Fibroblast of lung (primary cell): ENCODE measurements around the gene PPM1H. TPM values are rescaled to one million over a fixed set of nuclear protein-coding genes. Genes with fewer than 3 reads are reported as not detected.

Experiments used
- DNase-seq, 2 donors: peaks; one replicate each; pipeline versions ENCODE4 v3.0.0 to v3.0.0-alpha.2; 2010; ENCODE audit warnings: low read depth in 2 of 2
- H2AFZ ChIP-seq: 2 replicates; pipeline ENCODE4 v1.5.1; 2012; ENCODE audit warnings: low read length, control low read depth, inconsistent platforms
- H3K27ac ChIP-seq: 2 replicates; pipeline ENCODE4 v1.5.1; 2011; ENCODE audit warnings: low read length, control low read depth; ENCODE audit not compliant: insufficient read depth
- H3K27me3 ChIP-seq: 2 replicates; pipeline ENCODE4 v1.5.1; 2011; ENCODE audit warnings: mild to moderate bottlenecking, low read length; ENCODE audit not compliant: control insufficient read depth, insufficient read depth
- H3K36me3 ChIP-seq: 2 replicates; pipeline ENCODE4 v1.5.1; 2011; ENCODE audit warnings: low read length; ENCODE audit not compliant: control insufficient read depth, insufficient read depth
- H3K4me1 ChIP-seq: 2 replicates; pipeline ENCODE4 v1.5.1; 2011; ENCODE audit warnings: low read length; ENCODE audit not compliant: control insufficient read depth, insufficient read depth; ENCODE audit errors: extremely low read depth
- H3K4me2 ChIP-seq: 2 replicates; pipeline ENCODE4 v1.5.1; 2011; ENCODE audit warnings: low read length, control low read depth; ENCODE audit not compliant: insufficient read depth; ENCODE audit errors: extremely low read depth
- H3K4me3 ChIP-seq, 4 experiments: fragments of 200-600 bp in 1 of 4; sonication (generic) in 1 of 4; replicated peaks in 1 of 4; 2 replicates each; pipeline ENCODE4 v1.5.1; 2011 to 2016; ENCODE audit warnings: low read length in 4 of 4, low read depth in 3 of 4, mild to moderate bottlenecking in 3 of 4, control low read depth in 2 of 4, inconsistent platforms in 1 of 4, mixed read lengths in 1 of 4; ENCODE audit not compliant: insufficient read depth in 1 of 4; ENCODE audit errors: control extremely low read depth in 1 of 4
- H3K79me2 ChIP-seq: 2 replicates; pipeline ENCODE4 v1.5.1; 2012; ENCODE audit warnings: mild to moderate bottlenecking, low read length, inconsistent platforms; ENCODE audit not compliant: control insufficient read depth, insufficient read depth
- H3K9ac ChIP-seq: 2 replicates; pipeline ENCODE4 v1.5.1; 2011; ENCODE audit warnings: mild to moderate bottlenecking, low read length, control low read depth; ENCODE audit not compliant: insufficient read depth
- H3K9me3 ChIP-seq: 2 replicates; pipeline ENCODE4 v1.5.1; 2012; ENCODE audit warnings: low read depth, low read length; ENCODE audit not compliant: control insufficient read depth, insufficient read depth
- H4K20me1 ChIP-seq: 2 replicates; pipeline ENCODE4 v1.5.1; 2011; ENCODE audit warnings: low read length; ENCODE audit not compliant: control insufficient read depth, insufficient read depth; ENCODE audit errors: extremely low read depth
- EZH2 ChIP-seq: IDR thresholded peaks from 2 replicates; pipeline ENCODE4 v1.5.1; 2012; ENCODE audit warnings: low read length, control low read depth, mild to moderate bottlenecking; ENCODE audit errors: missing control alignments
- polyA plus RNA-seq, 2 donors: library from polyadenylated mRNA; depleted of rRNA in 1 of 2; stranded (reverse) in 1 of 2; unstranded in 1 of 2; fragments of >200 nt; gene quantifications; 2 replicates each; pipeline ENCODE4 v1.2.1, GENCODE V29; 2011 to 2012; ENCODE audit warnings: missing spikeins in 1 of 2
- total RNA-seq: library from RNA; depleted of rRNA; stranded (reverse); fragments of >200 nt; gene quantifications from 2 replicates; pipeline ENCODE4 v1.2.1, GENCODE V29; 2014
- TF ChIP-seq, protein P1 (sequence below), 2 donors: IDR thresholded peaks in 1 of 2; conservative IDR thresholded peaks in 1 of 2; 1 replicate in 1 of 2; 2 replicates in 1 of 2; pipeline ENCODE4 v1.5.1; 2011 to 2012; ENCODE audit warnings: low read length in 2 of 2, control low read depth in 1 of 2, inconsistent platforms in 1 of 2, low read depth in 1 of 2, mild to moderate bottlenecking in 1 of 2

PPM1H gene
- total and polyA plus RNA-seq, 2 donors (not counting 1 experiment from before 2014, with no cell fraction given) = 0.57 to 3.1 TPM

GRCh38 chr12:62601765-62602164, 333.2 kb downstream of the PPM1H start:
- no peaks in the 10 kb centered on the region for H3K36me3 ChIP-seq
- no peaks in the 10 kb centered on the region for H3K9me3 ChIP-seq
- DNase-seq = peak in 1 of 2 donors; percentile 5
- H3K4me3 ChIP-seq = peak overlapping the region; percentile 85 to 99 (median 93)
- peak overlapping the region; percentile 100 for H3K27ac ChIP-seq
- H3K4me1 ChIP-seq = peaks cover 2% of the 10 kb centered on the region
- H3K27me3 ChIP-seq = no peaks in the 10 kb centered on the region
- H4K20me1 ChIP-seq = no peaks in the 10 kb centered on the region
- peak overlapping the region; percentile 85 for H3K4me2 ChIP-seq
- no peak overlapping the region for H2AFZ ChIP-seq
- peak overlapping the region; percentile 100 for H3K9ac ChIP-seq
- TF ChIP-seq, protein P1, sequence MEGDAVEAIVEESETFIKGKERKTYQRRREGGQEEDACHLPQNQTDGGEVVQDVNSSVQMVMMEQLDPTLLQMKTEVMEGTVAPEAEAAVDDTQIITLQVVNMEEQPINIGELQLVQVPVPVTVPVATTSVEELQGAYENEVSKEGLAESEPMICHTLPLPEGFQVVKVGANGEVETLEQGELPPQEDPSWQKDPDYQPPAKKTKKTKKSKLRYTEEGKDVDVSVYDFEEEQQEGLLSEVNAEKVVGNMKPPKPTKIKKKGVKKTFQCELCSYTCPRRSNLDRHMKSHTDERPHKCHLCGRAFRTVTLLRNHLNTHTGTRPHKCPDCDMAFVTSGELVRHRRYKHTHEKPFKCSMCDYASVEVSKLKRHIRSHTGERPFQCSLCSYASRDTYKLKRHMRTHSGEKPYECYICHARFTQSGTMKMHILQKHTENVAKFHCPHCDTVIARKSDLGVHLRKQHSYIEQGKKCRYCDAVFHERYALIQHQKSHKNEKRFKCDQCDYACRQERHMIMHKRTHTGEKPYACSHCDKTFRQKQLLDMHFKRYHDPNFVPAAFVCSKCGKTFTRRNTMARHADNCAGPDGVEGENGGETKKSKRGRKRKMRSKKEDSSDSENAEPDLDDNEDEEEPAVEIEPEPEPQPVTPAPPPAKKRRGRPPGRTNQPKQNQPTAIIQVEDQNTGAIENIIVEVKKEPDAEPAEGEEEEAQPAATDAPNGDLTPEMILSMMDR (conservative IDR thresholded peaks at IDR 0.05 in 1 of 2, IDR thresholded peaks at IDR 0.05 in 1 of 2; ENCODE audit: low read depth in 1 of 2, low read length in 2 of 2) = no peak
- TF ChIP-seq EZH2 = no peak
- H3K79me2 ChIP-seq = peaks cover 40% of the 10 kb centered on the region

GRCh38 chr12:62599854-62600437, 335.0 kb downstream of the PPM1H start:
- no peak for TF ChIP-seq EZH2
- TF ChIP-seq, protein P1 (conservative IDR thresholded peaks at IDR 0.05 in 1 of 2, IDR thresholded peaks at IDR 0.05 in 1 of 2; ENCODE audit: low read depth in 1 of 2, low read length in 2 of 2) = peak; percentile 4 to 35
- Histone ChIP-seq H3K36me3 (no peaks in the 10 kb centered on the region), H4K20me1 (no peaks in the 10 kb centered on the region), H2AFZ (no peak overlapping the region), H3K4me3 (no peak overlapping the region), H3K4me1 (no peaks in the 10 kb centered on the region), H3K9me3 (no peaks in the 10 kb centered on the region), H3K79me2 (peaks cover 22% of the 10 kb centered on the region), H3K4me2 (no peak overlapping the region), H3K27me3 (no peaks in the 10 kb centered on the region), H3K27ac (no peak overlapping the region), H3K9ac (no peak overlapping the region)
- peak in 1 of 2 donors; percentile 3 for DNase-seq

DNA sequence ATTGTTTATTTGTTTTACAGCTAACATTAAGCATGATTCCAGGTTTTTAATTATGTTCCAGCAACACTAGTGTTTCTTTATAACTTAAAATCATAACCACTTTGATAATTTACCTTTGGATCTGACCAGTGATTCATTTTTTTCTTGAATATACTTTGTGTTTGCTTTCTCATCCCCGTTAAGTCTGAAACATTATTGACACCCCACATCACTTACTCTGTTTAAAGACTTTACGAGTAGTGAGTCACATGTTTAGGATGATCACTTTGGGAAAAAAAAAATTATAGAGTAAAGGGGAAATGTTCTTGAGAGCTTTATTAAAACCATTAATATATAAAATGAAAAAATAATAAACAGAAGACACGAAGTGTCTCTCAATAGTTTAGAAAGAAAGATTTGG, 336.1 kb downstream of the PPM1H start:
- Histone ChIP-seq H3K27ac (no peak overlapping the region), H3K27me3 (no peaks in the 10 kb centered on the region), H3K36me3 (no peaks in the 10 kb centered on the region), H3K79me2 (peaks cover 11% of the 10 kb centered on the region), H3K9me3 (no peaks in the 10 kb centered on the region), H3K4me1 (no peaks in the 10 kb centered on the region), H3K9ac (no peak overlapping the region), H3K4me3 (no peak overlapping the region), H3K4me2 (no peak overlapping the region), H2AFZ (no peak overlapping the region), H4K20me1 (no peaks in the 10 kb centered on the region)
- no peak for TF ChIP-seq EZH2
- TF ChIP-seq, protein P1 (conservative IDR thresholded peaks at IDR 0.05 in 1 of 2, IDR thresholded peaks at IDR 0.05 in 1 of 2; ENCODE audit: low read depth in 1 of 2, low read length in 2 of 2) = no peak
- no peak for DNase-seq
